ENCODE results near the gene CMSS1.

GRCh38 chr3:99877031-99877579 is 59.4 kb downstream of the CMSS1 start:
- TF ChIP-seq POLR2A (IDR thresholded peaks at IDR 0.05) = no peak
- TF ChIP-seq, protein P1, sequence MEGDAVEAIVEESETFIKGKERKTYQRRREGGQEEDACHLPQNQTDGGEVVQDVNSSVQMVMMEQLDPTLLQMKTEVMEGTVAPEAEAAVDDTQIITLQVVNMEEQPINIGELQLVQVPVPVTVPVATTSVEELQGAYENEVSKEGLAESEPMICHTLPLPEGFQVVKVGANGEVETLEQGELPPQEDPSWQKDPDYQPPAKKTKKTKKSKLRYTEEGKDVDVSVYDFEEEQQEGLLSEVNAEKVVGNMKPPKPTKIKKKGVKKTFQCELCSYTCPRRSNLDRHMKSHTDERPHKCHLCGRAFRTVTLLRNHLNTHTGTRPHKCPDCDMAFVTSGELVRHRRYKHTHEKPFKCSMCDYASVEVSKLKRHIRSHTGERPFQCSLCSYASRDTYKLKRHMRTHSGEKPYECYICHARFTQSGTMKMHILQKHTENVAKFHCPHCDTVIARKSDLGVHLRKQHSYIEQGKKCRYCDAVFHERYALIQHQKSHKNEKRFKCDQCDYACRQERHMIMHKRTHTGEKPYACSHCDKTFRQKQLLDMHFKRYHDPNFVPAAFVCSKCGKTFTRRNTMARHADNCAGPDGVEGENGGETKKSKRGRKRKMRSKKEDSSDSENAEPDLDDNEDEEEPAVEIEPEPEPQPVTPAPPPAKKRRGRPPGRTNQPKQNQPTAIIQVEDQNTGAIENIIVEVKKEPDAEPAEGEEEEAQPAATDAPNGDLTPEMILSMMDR (IDR thresholded peaks at IDR 0.05) = no peak

Data from adrenal gland (tissue), 5 donors.